Activated CD8-positive, alpha-beta memory T cell treated with anti-CD3 and anti-CD28 coated beads, Interleukin-2, amount 10 ng/mL, durations not matched to agents 7 days and 5 days (primary cell): ENCODE measurements around the gene CRMP1. TPM values are rescaled to one million over a fixed set of nuclear protein-coding genes. Genes with fewer than 3 reads are reported as not detected.

ENCODE experiments used
- ATAC-seq: fragments of 150-1000 bp; cut with Tn5 transposase; one replicate; pipeline ENCODE4 v1.10.0; 2021; ENCODE audit warnings: moderate library complexity
- CTCF ChIA-PET: fragments of 350-600 bp; sonication (Branson Sonifier 250); formaldehyde crosslinking; loops from one replicate; lab custom pipeline; 2021; ENCODE audit warnings: antibody characterized with exemption; lab: Charles Lee
- DNase-seq: peaks from one replicate; pipeline ENCODE4 v3.0.0-alpha.2; 2020
- H3K27ac Mint-ChIP-seq: one replicate; pipeline ENCODE4 v1.8.0; 2021; ENCODE audit warnings: mild to moderate bottlenecking, mixed read lengths
- H3K27me3 Mint-ChIP-seq: one replicate; pipeline ENCODE4 v1.8.0; 2021; ENCODE audit warnings: mixed read lengths
- H3K36me3 Mint-ChIP-seq: one replicate; pipeline ENCODE4 v1.8.0; 2021; ENCODE audit warnings: mild to moderate bottlenecking, mixed read lengths
- H3K4me1 Mint-ChIP-seq: one replicate; pipeline ENCODE4 v1.8.0; 2021; ENCODE audit warnings: mixed read lengths
- H3K4me3 Mint-ChIP-seq: one replicate; pipeline ENCODE4 v1.8.0; 2021; ENCODE audit warnings: mild to moderate bottlenecking, moderate library complexity, mixed read lengths
- H3K9me3 Mint-ChIP-seq: one replicate; pipeline ENCODE4 v1.8.0; 2022; ENCODE audit warnings: low read depth, mixed read lengths
- total RNA-seq, 2 experiments: library from RNA; stranded (reverse); gene quantifications; one replicate each; pipeline ENCODE4 v1.2.3, GENCODE V29; 2021

CRMP1 gene
- total RNA-seq, result under 1 TPM; 0.16 to 0.20 TPM

- ATAC-seq (no peak), DNase-seq (no peak)
- no peaks in the 10 kb centered on the region for H3K9me3 Mint-ChIP-seq
- H3K27me3 Mint-ChIP-seq, result peaks cover 59% of the 10 kb centered on the region
- no peak within 1 kb of the TSS for H3K4me3 Mint-ChIP-seq
- no peak within 1 kb of the TSS for H3K27ac Mint-ChIP-seq
- peaks cover 5% of the 10 kb centered on the region for H3K4me1 Mint-ChIP-seq
- CTCF ChIA-PET, result interaction anchor here (1.5 kb wide), 1 partner anchor 105 kb away, joined by 3 read pairs; no protein-coding TSS in a partner anchor
- peaks cover 9% of the 10 kb centered on the region for H3K36me3 Mint-ChIP-seq
Measured at GRCh38 chr4:5893004-5893580, at the start of gene CRMP1. Gene CRMP1 (minus strand): TSS chr4:5893086. CDS start chr4:5892969, 117 bp downstream.

GRCh38 chr4:5941601-5942000 is 48.7 kb upstream of the CRMP1 start:
- CTCF ChIA-PET, result no interaction called here
- Mint-ChIP-seq H3K27me3 (peaks cover 3% of the 10 kb centered on the region), H3K4me3 (no peak overlapping the region), H3K9me3 (no peaks in the 10 kb centered on the region), H3K4me1 (peaks cover 8% of the 10 kb centered on the region), H3K27ac (no peak overlapping the region), H3K36me3 (no peaks in the 10 kb centered on the region)
- ATAC-seq (no peak), DNase-seq (no peak)

GRCh38 chr4:5940470-5941203 is 47.8 kb upstream of the CRMP1 start:
- peaks cover 8% of the 10 kb centered on the region for H3K4me1 Mint-ChIP-seq
- H3K27ac Mint-ChIP-seq, result no peak overlapping the region
- CTCF ChIA-PET, result no interaction called here
- H3K4me3 Mint-ChIP-seq, result no peak overlapping the region
- H3K27me3 Mint-ChIP-seq, result peaks cover 5% of the 10 kb centered on the region
- DNase-seq (no peak), ATAC-seq (no peak)
- no peaks in the 10 kb centered on the region for H3K36me3 Mint-ChIP-seq
- H3K9me3 Mint-ChIP-seq, result no peaks in the 10 kb centered on the region

GRCh38 chr4:5933996-5934831 is 41.3 kb upstream of the CRMP1 start:
- no peaks in the 10 kb centered on the region for H3K4me1 Mint-ChIP-seq
- no peaks in the 10 kb centered on the region for H3K9me3 Mint-ChIP-seq
- DNase-seq (no peak), ATAC-seq (no peak)
- CTCF ChIA-PET, result interaction anchor here (1.6 kb wide), 1 partner anchor 64 kb away, joined by 5 read pairs; no protein-coding TSS in a partner anchor
- H3K27me3 Mint-ChIP-seq, result peaks cover 5% of the 10 kb centered on the region
- no peaks in the 10 kb centered on the region for H3K36me3 Mint-ChIP-seq
- no peak overlapping the region for H3K27ac Mint-ChIP-seq
- H3K4me3 Mint-ChIP-seq, result no peak overlapping the region

- no peaks in the 10 kb centered on the region for H3K9me3 Mint-ChIP-seq
- no peak for ATAC-seq
- no peak for DNase-seq
- no peaks in the 10 kb centered on the region for H3K36me3 Mint-ChIP-seq
- no peak overlapping the region for H3K4me3 Mint-ChIP-seq
- H3K27ac Mint-ChIP-seq, result no peak overlapping the region
- CTCF ChIA-PET, result interaction anchor here (1.6 kb wide), 1 partner anchor 65 kb away, joined by 5 read pairs; no protein-coding TSS in a partner anchor
- H3K27me3 Mint-ChIP-seq, result peaks cover 2% of the 10 kb centered on the region
- no peaks in the 10 kb centered on the region for H3K4me1 Mint-ChIP-seq
Measured at GRCh38 chr4:5933116-5933515, 40.2 kb upstream of the CRMP1 start.

- CTCF ChIA-PET, result no interaction called here
- Mint-ChIP-seq H3K4me1 (no peaks in the 10 kb centered on the region), H3K36me3 (no peaks in the 10 kb centered on the region), H3K27ac (no peak overlapping the region), H3K9me3 (no peaks in the 10 kb centered on the region), H3K4me3 (no peak overlapping the region), H3K27me3 (peaks cover 2% of the 10 kb centered on the region)
- no peak for ATAC-seq
- DNase-seq, result no peak
Measured at GRCh38 chr4:5932035-5932568, 39.2 kb upstream of the CRMP1 start.

- Mint-ChIP-seq H3K36me3 (no peaks in the 10 kb centered on the region), H3K27me3 (peaks cover 5% of the 10 kb centered on the region), H3K9me3 (no peaks in the 10 kb centered on the region), H3K4me3 (no peak overlapping the region), H3K27ac (no peak overlapping the region), H3K4me1 (no peaks in the 10 kb centered on the region)
- CTCF ChIA-PET, result no interaction called here
- ATAC-seq (no peak), DNase-seq (no peak)
Measured at GRCh38 chr4:5931526-5931925, 38.6 kb upstream of the CRMP1 start.

- ATAC-seq (no peak), DNase-seq (no peak)
- Mint-ChIP-seq H3K9me3 (no peaks in the 10 kb centered on the region), H3K4me1 (no peaks in the 10 kb centered on the region), H3K36me3 (no peaks in the 10 kb centered on the region), H3K4me3 (no peak overlapping the region), H3K27me3 (peaks cover 3% of the 10 kb centered on the region), H3K27ac (no peak overlapping the region)
- CTCF ChIA-PET, result no interaction called here
Measured at GRCh38 chr4:5930876-5931275, 38.0 kb upstream of the CRMP1 start.

GRCh38 chr4:5930456-5930855 is 37.6 kb upstream of the CRMP1 start:
- Mint-ChIP-seq H3K9me3 (no peaks in the 10 kb centered on the region), H3K27ac (no peak overlapping the region), H3K36me3 (no peaks in the 10 kb centered on the region), H3K27me3 (peaks cover 3% of the 10 kb centered on the region), H3K4me1 (no peaks in the 10 kb centered on the region), H3K4me3 (no peak overlapping the region)
- CTCF ChIA-PET, result no interaction called here
- ATAC-seq, result no peak
- no peak for DNase-seq

GRCh38 chr4:5928844-5929420 is 36.0 kb upstream of the CRMP1 start:
- CTCF ChIA-PET, result no interaction called here
- Mint-ChIP-seq H3K27ac (no peak overlapping the region), H3K4me1 (no peaks in the 10 kb centered on the region), H3K4me3 (no peak overlapping the region), H3K36me3 (no peaks in the 10 kb centered on the region), H3K27me3 (peaks cover 3% of the 10 kb centered on the region), H3K9me3 (no peaks in the 10 kb centered on the region)
- DNase-seq (no peak), ATAC-seq (no peak)

GRCh38 chr4:5928274-5928673 is 35.4 kb upstream of the CRMP1 start:
- Mint-ChIP-seq H3K27ac (no peak overlapping the region), H3K4me3 (no peak overlapping the region), H3K36me3 (no peaks in the 10 kb centered on the region), H3K27me3 (peaks cover 3% of the 10 kb centered on the region), H3K4me1 (no peaks in the 10 kb centered on the region), H3K9me3 (no peaks in the 10 kb centered on the region)
- CTCF ChIA-PET, result no interaction called here
- ATAC-seq (no peak), DNase-seq (no peak)

- no peaks in the 10 kb centered on the region for H3K4me1 Mint-ChIP-seq
- CTCF ChIA-PET, result no interaction called here
- no peaks in the 10 kb centered on the region for H3K9me3 Mint-ChIP-seq
- H3K27ac Mint-ChIP-seq, result no peak overlapping the region
- H3K27me3 Mint-ChIP-seq, result peaks cover 3% of the 10 kb centered on the region
- no peak for ATAC-seq
- DNase-seq, result no peak
- no peak overlapping the region for H3K4me3 Mint-ChIP-seq
- H3K36me3 Mint-ChIP-seq, result no peaks in the 10 kb centered on the region
Measured at GRCh38 chr4:5927747-5928146, 34.9 kb upstream of the CRMP1 start.

- H3K4me1 Mint-ChIP-seq, result no peaks in the 10 kb centered on the region
- DNase-seq (no peak), ATAC-seq (no peak)
- H3K9me3 Mint-ChIP-seq, result no peaks in the 10 kb centered on the region
- no peak overlapping the region for H3K27ac Mint-ChIP-seq
- H3K27me3 Mint-ChIP-seq, result peaks cover 3% of the 10 kb centered on the region
- H3K4me3 Mint-ChIP-seq, result no peak overlapping the region
- CTCF ChIA-PET, result no interaction called here
- H3K36me3 Mint-ChIP-seq, result no peaks in the 10 kb centered on the region
Measured at GRCh38 chr4:5927116-5927515, 34.2 kb upstream of the CRMP1 start.
